ENCODE results near the gene PIN1. TPM values are rescaled to one million over a fixed set of nuclear protein-coding genes. Genes with fewer than 3 reads are reported as not detected.

Gene PIN1
- total RNA-seq, 1 donor = 76.0 TPM

GRCh38 chr19:9801976-9802375 lies 33.1 kb upstream of the PIN1 start:
- no peak for TF ChIP-seq CTCF (IDR thresholded peaks at IDR 0.05; ENCODE audit: insufficient read depth, low read depth, low read length)
- H3K4me3 ChIP-seq (ENCODE audit: low read depth, low read length) = no peak overlapping the region
- no peak for DNase-seq (ENCODE audit: low read depth)

GRCh38 chr19:9806803-9807202 lies 28.3 kb upstream of the PIN1 start:
- H3K4me3 ChIP-seq (ENCODE audit: low read depth, low read length) = no peak overlapping the region
- no peak for TF ChIP-seq CTCF (IDR thresholded peaks at IDR 0.05; ENCODE audit: insufficient read depth, low read depth, low read length)

GRCh38 chr19:9808855-9809824 lies 26.0 kb upstream of the PIN1 start:
- no peak for DNase-seq (ENCODE audit: low read depth)
- no peak overlapping the region for H3K4me3 ChIP-seq (ENCODE audit: low read depth, low read length)
- no peak for TF ChIP-seq CTCF (IDR thresholded peaks at IDR 0.05; ENCODE audit: insufficient read depth, low read depth, low read length)

More at GRCh38 chr19:9806803-9807202, 28.3 kb upstream of the PIN1 start:
- DNase-seq (ENCODE audit: low read depth) = no peak

GRCh38 chr19:9811139-9811538 lies 24.0 kb upstream of the PIN1 start:
- no peak for TF ChIP-seq CTCF (IDR thresholded peaks at IDR 0.05; ENCODE audit: insufficient read depth, low read depth, low read length)
- no peak for DNase-seq (ENCODE audit: low read depth)

GRCh38 chr19:9818175-9818733 lies 16.9 kb upstream of the PIN1 start:
- TF ChIP-seq CTCF (IDR thresholded peaks at IDR 0.05; ENCODE audit: insufficient read depth, low read depth, low read length) = no peak
- H3K4me3 ChIP-seq (ENCODE audit: low read depth, low read length) = peak overlapping the region; percentile 92
- no peak for DNase-seq (ENCODE audit: low read depth)

More at GRCh38 chr19:9811139-9811538, 24.0 kb upstream of the PIN1 start:
- no peak overlapping the region for H3K4me3 ChIP-seq (ENCODE audit: low read depth, low read length)

- DNase-seq (ENCODE audit: low read depth) = peak; percentile 100
- H3K4me3 ChIP-seq (ENCODE audit: low read depth, low read length) = peak within 1 kb of the TSS; percentile 92
- no peak for TF ChIP-seq CTCF (IDR thresholded peaks at IDR 0.05; ENCODE audit: insufficient read depth, low read depth, low read length)
Measured at GRCh38 chr19:9818734-9819595, 16.2 kb upstream of the PIN1 start, which contains the start of gene FBXL12. FBXL12 (minus strand) TSS chr19:9819079; CDS start chr19:9818813, 266 bp downstream.
